ENCODE measurements around the gene RGS14.
"Not testable (repeated sequence)": the region's sequence is repeated elsewhere in the genome, so short reads cannot be mapped to it uniquely, and the experiment has no call there.

RGS14 gene

DNA sequence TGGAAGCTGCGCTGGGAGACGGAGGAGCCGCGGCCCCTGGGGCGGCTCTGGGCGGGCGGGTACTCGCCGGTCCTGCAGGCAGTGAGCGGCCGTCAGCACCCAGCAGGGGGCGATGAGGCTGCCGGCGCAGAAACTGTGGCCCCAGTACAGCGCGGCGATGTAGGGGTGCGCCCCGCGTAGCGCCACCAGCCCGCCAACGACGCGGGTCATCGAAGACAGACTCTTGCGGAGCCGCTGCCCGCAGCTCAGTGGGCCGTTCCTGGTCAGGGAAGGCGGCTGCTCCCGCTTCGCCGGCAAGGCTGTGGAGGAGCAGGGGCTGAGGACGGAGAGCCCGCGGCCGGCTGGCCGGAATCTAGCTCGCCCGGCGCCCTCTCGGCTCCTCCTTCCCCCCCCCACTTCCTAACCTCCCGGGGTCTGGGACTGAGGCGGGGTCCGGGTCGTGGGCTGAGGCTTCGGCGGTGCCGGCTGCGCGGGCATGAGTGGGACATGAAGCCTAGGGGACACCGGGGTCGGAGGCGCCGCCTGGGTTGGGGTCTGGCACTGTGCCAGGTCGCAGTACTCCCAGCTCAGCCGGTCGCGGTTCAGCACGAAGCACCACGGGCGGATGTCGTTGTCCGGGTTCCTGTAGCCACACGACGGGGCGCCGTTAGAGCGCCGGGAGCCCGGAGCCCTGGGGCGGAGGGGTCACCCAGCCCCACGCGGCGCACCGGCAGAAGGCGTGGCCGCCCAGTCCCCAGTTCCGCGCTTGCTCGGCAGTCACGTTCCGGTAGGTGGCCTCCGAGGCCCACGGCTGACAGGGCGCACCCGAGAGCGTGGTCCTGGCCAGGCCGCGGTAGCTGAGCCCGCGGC is 46.3 kb downstream of the RGS14 start:
- peak; percentile 66 to 86 (median 67) for DNase-seq (ENCODE audit: low read depth in 3 of 3)

DNA sequence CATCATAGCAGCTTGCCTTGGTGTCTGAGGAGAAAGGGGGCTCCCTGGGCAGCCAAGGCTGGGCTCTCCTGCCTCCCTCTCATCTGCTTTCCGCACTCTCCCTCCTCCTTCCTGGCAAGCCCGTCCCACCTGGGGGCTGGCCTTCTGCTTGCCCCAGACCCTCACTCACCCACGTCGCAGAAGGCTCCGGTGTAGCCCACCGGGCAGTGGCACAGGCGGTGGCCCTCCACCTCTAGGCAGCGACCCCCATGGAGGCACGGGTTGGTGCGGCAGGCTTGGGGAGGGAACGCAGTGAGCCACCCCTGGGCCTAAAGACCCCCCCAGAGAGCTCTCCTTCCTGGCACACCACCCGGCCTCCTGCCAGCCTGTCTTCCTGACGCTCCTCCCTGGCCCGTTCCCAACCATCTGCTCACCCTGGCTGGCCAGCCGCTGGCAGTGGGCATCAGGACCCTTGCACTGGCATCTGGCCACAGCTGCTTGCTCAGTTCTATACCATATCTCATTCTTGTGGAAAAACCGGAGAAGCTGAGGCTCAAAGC is 47.0 kb downstream of the RGS14 start:
- DNase-seq (ENCODE audit: low read depth in 3 of 3) = no peak

DNA sequence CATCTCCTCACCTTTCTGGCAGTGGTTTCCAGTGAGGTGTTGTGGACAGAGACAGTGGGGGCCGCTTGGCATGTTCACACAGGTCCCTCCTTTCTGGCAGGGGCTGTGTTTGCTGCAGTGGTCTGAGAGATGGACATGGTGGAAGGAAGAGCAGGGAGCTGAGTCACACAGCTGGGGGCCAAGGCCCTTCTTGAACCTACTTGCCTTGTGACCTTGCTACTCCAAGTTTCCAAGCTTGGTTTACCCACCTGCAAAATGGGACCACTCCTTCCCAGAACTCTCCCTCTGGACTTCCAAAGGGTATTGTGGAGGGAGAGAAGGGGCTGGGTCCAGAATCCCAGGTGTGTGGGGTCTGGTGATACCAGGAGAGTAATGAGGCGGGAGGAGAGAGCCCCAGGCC is 47.6 kb downstream of the RGS14 start:
- DNase-seq (ENCODE audit: low read depth in 3 of 3) = no peak

DNA sequence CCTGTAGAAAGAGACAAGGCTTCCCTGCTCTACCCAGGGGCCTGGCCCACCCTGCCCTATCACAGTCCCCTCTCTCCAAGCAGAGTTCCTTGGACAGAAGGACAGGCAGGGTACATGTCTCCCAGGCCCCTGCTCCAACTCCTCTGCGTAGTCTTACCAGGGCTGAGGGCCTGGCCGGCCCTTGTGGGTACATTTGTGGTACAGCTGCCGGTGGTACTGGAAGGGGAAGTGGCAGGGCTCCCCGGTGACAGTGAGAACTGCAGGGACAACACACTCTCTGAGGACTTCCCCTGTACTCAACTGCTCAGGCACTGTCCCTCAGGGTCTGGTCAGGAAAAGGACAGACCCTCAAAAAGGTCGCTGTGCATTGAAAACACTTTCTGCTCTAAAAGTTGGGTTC is 48.1 kb downstream of the RGS14 start:
- DNase-seq (ENCODE audit: low read depth in 3 of 3) = no peak

DNA sequence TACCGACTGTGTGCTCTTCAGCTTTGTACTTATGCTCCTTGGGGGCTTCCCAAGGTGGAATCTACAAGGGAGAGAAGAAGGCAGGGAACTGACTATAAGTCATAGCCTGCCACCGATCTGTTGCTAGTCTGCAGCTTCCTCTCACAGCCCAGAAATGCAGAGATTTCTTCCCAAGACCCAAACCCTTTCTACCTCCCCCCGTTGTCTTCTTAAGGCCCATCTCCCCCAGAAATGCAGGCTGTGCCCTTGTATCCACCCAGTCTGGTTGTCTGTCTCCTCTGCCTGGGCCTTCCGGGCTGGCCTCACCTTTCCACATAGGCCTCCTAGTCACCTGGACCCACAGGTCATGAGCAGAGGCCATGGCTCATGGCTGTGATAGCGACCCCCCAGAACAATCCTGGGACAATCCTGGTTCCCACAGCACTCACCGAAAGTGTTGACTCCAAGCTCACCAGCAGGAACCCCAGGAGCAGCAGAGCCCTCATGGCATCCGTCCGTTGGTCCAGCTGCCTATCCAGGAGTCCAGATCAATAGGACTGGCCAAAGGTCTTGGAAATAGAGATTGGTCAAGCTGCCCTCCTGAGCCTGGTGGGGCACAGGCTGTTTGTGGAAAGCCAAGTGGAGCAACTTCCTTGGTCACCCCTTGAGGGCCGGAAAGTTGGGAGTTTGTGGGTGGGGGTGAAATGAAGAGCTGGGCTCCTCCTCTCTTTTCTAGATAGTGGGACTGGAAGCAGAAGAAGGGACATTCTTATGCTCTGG is 51.5 kb downstream of the RGS14 start, which contains the start of gene F12:
F12 (minus strand) TSS at position 522 of the 759 bp plus-strand sequence; CDS start at position 485, 37 bp downstream.
- DNase-seq (ENCODE audit: low read depth in 3 of 3) = no peak

DNA sequence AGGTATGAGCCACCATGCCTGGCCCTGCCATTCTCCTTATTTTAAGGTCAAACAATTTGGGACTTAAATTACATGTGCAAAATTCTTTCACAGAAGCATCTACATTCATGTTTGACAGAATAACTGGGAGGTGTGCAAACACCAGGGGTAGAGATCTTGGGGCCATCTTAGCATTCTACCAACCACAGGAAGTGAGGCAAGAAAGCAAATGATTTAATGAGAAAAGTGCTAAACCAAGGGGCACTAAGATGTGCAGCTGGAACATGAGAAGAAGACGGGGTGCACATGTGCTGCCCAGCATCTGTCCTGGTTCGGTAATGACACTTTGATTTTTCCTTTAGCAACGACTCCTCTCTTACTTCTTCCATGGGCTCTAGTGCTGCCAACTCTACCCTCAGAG is 52.9 kb downstream of the RGS14 start:
- DNase-seq (ENCODE audit: low read depth in 3 of 3) = no peak

DNA sequence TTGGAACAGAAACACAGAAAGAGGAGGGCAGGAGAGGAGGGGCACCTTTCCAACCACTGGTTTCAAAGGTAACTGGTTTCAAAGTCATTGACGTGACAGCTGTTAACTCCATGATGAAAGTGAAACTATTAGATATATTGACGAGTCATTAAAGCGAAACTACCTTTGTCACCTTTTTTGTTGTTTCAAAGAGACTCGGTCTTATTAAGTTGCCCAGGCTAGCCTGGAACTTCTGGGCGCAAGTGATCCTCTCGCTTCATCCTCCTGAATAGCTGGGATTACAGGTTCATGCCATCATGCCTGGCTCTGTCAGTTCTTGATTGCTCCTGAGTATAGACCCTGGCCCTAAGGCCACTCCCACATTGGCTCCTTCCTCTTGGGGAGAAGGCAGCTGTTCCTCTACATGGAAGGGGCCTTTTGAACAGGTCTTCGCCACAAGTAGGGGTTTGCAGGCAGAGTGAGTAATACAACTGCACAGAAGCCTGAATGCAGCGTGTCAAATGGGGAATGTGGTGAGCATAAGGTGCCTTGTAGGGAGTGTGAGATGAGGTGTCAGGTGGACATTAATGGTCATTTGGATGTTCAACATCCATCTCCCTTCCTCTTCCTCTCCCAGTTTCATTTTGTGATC is 55.0 kb downstream of the RGS14 start:
- no peak for DNase-seq (ENCODE audit: low read depth in 3 of 3)

DNA sequence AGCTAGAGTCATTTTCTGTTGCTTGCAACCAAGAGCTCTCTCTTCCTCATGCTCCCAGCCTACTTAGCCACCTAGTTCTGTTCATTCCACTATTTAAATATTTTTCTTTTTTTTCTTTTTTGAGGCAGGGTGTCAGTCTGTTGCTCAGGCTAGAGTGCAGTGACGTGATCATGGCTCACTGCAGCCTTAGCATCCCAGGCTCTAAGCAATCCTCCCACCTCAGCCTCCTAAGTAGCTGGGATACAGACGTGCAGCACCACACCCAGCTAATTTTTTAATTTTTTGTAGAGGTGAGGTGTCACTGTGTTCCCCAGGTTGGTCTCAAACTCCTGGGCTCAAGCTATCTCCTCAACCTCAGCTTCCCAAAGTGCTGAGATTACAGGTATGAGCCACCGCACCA is 56.8 kb downstream of the RGS14 start:
- DNase-seq (ENCODE audit: low read depth in 3 of 3) = no peak

DNA sequence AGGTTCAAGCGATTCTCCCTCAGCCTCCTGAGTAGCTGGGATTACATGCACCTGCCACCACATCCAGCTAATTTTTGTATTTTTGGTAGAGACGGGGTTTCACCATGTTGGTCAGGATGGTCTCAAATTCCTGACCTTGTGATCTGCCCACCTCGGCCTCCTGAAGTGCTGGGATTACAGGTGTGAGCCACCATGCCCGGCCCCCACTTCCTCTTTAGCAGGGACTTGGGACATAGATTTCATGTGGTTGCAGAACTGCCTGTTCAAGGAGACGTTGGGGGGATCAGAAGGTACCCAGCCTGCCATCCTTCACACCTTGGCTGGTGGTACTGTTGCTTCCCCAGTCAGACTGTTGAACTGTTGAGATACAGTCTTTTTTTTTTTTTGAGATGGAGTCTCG is 59.4 kb downstream of the RGS14 start:
- DNase-seq (ENCODE audit: low read depth in 3 of 3) = not testable (repeated sequence)

DNA sequence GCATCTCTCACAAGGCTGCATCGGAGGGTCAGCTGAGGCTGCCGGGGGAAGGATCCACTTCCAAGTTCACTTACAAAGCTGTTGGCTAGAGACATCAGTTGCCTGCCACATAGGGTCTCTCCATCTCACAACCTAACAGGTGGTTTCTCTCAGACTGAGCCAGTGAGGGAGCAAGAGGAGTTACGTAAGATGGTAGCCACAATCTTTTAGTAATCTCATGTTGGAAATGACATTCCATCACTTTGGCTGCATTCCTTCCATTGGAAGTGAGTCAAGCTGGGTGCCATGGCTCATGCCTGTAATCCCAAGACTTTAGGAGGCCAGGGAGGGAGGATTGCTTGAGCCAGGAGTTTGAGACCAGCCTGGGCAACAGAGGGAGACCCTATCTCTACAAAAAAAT is 61.3 kb downstream of the RGS14 start:
- no peak for DNase-seq (ENCODE audit: low read depth in 3 of 3)

DNA sequence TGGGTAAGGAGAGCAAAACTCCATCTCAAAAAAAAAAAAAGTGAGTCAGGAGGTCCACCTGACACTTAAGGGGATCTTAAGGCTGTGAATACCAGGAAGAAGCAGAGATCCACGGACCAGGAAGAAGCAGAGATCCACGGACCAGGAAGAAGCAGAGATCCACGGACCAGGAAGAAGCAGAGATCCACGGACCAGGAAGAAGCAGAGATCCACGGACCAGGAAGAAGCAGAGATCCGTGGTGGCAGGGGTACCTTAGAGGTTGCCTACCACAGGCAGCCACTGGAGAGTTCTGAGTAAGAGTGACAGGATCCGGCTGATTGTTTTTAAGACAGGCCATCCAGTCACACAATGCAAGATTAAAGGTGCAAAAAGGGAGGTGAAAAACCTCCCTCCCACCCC is 62.7 kb downstream of the RGS14 start:
- not testable (repeated sequence) for DNase-seq (ENCODE audit: low read depth in 3 of 3)

DNA sequence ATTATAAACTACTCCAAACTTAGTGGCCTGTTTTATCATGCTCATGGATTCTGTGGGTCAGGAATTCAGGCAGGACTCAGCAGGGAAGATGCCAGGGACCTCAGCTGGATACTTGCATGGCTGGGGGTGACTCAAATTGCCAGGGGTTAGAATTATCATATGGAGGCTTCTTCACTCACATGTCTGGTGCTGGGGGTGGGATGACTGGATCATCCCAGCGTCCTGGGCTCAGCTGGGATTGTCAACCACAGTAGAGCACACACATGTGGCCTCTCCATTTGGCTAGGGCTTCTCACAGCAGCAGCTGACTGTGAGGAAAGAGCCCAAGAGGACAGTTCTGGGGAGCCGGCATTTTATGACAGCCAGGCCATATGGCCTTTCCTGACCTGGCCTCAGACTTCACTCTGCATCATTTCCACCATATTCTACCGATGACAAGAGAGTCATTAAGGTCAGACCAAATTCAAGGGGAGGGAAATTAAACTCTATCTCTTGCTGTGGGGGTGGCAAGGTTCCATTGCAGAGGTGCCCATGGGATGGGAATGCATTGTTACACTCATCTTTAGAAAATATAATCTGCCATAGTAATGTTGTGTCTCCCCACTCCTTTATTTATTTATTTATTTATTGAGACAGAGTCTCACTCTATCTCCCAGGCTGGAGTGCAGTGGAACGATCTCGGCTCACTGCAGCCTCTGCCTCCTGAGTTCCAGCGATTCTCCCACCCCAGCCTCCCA is 63.5 kb downstream of the RGS14 start:
- no peak for DNase-seq (ENCODE audit: low read depth in 3 of 3)

Data from stimulated activated CD4-positive, alpha-beta T cell treated with anti-CD3 and anti-CD28 coated beads, TNF-alpha, amount 100 ng/mL, for 24 hours (primary cell).